Tibial nerve (tissue), 3 donors: ENCODE results near the gene ARID1B.

Experiments
- CTCF ChIP-seq, 5 experiments: fragments of 200-600 bp in 3 of 5; fragments of 450-650 bp in 2 of 5; sonication (generic) in 3 of 5; IDR thresholded peaks; one replicate each; pipeline ENCODE4 v1.5.1; 2016 to 2019; ENCODE audit warnings: antibody characterized with exemption in 5 of 5, mild to moderate bottlenecking in 3 of 5, moderate library complexity in 2 of 5
- POLR2A ChIP-seq, 2 donors: fragments of 450-650 bp; IDR thresholded peaks; one replicate each; pipeline ENCODE4 v1.6.1; 2017; ENCODE audit warnings: antibody characterized with exemption in 2 of 2, mild to moderate bottlenecking in 2 of 2, moderate library complexity in 2 of 2

- TF ChIP-seq CTCF (IDR thresholded peaks at IDR 0.05) (no peak), POLR2A (IDR thresholded peaks at IDR 0.05) (no peak)
Measured at GRCh38 chr6:156841508-156841907, 64.3 kb downstream of the ARID1B start.
